NCI-H82 treated with DMSO at 0.1 percent for 48 hours (cell line): ENCODE results near the gene TSPAN7.

Experiments
- DNase-seq: peaks from one replicate; lab custom pipeline; 2025; ENCODE audit not compliant: unreplicated experiment; lab: John Stamatoyannopoulos, UW

Gene TSPAN7

DNA sequence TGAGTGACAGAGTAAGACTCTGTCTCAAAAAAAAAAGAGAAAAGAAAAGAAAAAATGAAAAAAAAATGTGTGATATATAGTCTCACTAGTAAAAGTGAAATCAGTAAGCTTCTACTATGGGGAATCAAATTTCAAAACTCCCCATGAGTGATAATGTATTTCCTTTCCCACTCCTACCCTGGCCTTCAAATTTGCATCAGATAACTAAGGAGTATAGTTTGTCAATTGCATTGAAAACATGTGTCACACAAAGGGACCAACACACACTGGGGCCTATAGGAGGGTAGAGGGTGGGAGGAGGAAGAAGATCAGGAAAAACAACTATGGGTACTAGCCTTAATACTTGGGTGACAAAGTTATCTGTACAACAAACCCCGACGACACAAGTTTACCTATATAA lies 118.4 kb downstream of the TSPAN7 start:
- no peak for DNase-seq

DNA sequence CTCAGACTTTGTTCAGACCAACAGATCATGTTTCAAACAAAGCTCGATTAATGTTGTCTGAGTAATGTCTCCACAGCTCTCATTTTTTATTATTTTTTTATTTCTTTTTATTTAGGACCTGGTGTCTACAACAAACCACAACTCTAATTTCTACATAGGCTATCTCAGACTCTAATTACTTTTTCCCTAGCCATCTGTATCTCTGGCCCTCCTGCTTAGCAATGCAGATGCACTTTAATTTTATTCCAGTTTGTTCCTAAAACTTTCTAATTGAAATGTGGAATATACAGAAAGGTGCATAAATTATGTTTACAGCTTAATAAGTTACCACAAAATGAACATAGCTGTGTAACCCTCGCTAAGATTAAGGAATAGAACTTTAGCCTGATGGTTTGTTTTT lies 120.8 kb downstream of the TSPAN7 start:
- no peak for DNase-seq

DNA sequence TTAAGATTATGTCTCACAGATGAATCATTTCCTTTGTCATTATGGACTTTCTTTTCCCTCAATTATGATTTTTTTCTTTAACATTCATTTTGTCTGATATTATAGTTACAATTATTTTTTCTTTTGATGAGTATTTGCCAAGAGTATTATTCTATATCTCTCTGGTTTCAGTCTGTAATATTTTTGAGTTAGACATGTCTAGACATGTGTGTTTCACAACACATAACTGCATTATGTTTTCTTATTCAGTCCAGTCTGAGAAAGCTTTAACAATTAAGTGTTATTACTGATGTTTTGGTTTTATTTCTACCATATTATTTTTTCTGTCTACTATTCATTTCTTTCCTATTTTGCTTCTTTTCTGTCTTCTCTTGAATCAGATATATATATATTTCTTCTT lies 131.6 kb downstream of the TSPAN7 start:
- no peak for DNase-seq

DNA sequence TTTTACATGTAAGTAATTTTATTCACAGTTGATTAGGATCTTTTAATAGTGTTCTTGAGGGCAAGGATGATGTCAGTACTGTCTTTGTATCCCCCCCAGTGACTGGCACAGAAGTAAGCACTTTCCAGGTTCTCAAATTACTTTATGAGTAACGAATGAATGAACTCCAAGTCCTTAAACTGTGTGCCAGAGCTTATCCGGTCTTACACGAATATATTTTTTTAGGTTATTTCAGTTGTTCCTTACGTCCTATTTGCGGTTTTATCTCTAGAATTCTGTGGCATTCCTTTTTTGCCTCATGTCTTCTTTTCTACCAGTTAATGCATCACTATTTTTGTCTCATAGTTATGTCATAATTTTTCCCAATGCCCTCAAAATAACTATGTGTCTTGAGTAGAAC lies 133.1 kb downstream of the TSPAN7 start:
- DNase-seq, result no peak

DNA sequence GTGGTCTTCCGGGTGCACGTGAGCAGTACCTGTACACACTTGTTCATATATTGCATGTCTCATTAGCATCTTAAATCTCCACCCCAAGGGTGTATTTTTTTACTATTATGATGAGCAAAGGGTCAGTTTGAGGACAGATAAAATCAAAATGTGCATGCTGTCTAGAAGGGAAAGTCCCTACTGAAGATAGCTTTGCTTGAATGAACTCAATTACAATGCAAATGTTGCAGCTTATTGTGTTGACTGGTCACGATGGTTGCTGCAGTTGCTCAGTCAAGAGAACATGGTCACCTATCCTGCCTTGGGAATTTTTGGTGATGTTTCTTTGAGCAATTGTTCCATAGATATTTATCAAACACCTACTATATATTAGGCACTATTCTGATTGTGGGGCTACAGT lies 136.1 kb downstream of the TSPAN7 start:
- no peak for DNase-seq

- no peak for DNase-seq
Observed at GRCh38 chrX:38699121-38699520, 137.8 kb downstream of the TSPAN7 start.

GRCh38 chrX:38699696-38700095 lies 138.4 kb downstream of the TSPAN7 start:
- DNase-seq, result peak; percentile 9

DNA sequence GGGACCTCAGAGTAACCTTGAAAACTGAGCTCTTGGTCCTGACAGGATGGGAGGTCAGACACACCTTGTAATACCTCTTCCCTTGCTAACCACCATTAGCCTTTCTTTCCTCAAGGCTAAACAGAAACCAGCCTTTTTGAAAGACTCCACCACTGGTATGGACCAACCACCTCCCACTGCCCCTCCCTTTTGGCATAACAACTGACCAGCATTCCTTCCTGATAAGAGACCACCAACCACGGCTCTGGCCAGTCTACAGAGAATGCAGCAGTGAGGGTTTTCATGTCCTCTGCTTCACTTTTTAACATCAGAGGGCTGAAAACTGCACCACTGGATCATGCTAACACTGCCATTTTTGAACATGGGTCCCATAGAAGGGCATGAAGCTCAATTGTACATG lies 139.7 kb downstream of the TSPAN7 start:
- no peak for DNase-seq

DNA sequence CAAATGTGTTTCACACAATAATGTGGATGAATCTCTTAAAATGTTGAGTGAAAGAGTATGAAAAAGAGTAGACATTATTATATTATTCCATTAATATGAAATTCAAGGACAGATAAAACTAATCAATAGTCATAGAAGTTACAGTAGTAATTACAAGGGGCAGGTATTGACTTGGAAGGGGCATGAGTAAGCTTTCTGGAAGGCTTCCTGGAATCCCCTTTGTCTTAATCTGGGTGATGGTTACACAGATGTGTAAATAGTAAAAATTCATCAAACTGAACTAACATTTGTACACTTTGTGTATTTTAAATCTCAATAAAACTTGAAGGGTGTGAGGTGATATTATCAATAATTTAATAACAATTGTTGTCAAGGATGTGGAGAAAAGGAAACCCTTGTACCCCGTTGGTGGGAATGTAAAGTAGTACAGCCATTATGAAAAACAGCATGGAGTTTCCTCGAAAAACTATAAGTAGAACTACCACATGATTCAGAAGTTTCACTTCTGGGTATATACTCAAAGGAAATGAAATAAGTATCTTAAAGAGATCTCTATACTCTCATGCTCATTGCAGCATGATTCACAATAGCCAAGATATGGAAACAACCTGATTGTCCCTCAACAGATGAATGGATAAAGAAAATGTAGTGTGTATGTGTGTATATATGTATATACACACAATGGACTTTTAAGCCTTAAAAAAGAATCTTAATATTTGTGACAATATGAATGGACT lies 143.0 kb downstream of the TSPAN7 start:
- no peak for DNase-seq

DNA sequence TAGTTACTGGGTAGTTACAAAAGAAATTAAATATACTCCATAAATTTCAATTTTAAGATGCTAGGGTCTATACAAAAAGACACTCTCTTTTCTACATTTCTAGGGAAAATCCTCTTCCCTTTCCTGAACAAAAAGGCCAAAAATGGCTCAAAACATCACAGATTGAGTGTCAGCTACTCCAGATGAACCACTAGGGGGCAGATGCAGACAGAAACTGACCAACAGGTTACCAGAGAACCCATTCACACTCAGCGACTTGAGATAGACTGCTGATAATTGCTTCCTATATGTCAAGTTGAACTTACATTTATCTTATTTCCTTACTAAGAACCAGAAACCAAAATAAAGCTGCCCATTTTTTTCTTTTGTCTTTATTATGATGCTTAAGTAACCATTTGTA lies 156.5 kb downstream of the TSPAN7 start:
- DNase-seq, result no peak

GRCh38 chrX:38718311-38718710 lies 157.0 kb downstream of the TSPAN7 start:
- no peak for DNase-seq

- no peak for DNase-seq
Observed at GRCh38 chrX:38726612-38727011, 165.3 kb downstream of the TSPAN7 start.

DNA sequence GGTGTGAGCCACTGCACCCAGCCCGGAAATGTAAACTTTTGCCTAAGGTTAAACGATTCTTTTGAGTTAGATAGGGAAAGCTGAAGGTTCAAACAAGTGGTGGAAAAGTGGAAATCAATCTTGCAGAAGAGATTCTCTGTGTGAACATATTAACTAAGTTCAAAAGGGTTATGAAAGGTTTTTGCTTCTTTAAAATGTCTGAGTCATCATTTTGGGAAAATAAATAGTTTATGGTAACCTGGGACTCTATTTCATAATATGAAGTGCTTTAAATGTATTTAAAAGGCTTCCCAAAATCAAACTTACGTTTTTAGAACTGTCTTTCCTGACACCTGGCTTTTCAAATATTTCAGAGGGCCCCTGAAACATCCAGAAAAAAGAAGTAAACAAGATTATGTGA lies 166.3 kb downstream of the TSPAN7 start:
- DNase-seq, result no peak

DNA sequence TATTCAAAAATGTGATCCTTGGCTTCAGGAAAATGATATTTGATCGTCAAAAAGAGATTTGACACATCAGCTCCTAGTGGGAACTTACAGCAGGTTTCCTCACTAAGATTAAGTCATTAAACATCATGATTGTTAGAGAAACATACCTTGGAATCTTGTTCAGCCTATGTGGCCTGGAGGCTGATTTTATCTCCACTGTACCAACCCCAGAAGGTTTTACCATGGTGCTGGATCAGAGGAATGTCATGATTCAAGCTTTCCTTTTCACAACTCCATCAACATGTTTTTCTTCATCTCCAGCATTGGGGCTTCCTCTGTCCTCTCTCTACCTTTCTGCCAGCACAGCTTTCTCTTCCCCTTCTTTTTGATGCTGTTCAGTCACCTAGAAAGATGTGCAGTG lies 171.5 kb downstream of the TSPAN7 start:
- DNase-seq, result no peak
